Calu3 (cell line): ENCODE measurements around the gene CDYL. TPM values are rescaled to one million over a fixed set of nuclear protein-coding genes. Genes with fewer than 3 reads are reported as not detected.

ENCODE experiments used
- BruUV-seq: library from RNA; stranded (reverse); fragments of 400-500 nt; replicated peaks from 2 replicates; lab custom pipeline; 2021; lab: Mats Ljungman, UMichigan
- CTCF ChIA-PET: fragments of 300-600 bp; sonication (Branson Sonifier 250); formaldehyde crosslinking; loops from one replicate; lab custom pipeline; 2022; ENCODE audit warnings: antibody characterized with exemption; lab: Charles Lee
- DNase-seq: peaks from one replicate; pipeline ENCODE4 v3.0.0; 2022
- H3K27ac Mint-ChIP-seq: one replicate; pipeline ENCODE4 v1.8.0; 2022; ENCODE audit warnings: mixed read lengths; ENCODE audit not compliant: unreplicated experiment
- H3K27me3 Mint-ChIP-seq: one replicate; pipeline ENCODE4 v1.8.0; 2022; ENCODE audit warnings: mixed read lengths; ENCODE audit not compliant: unreplicated experiment
- H3K36me3 Mint-ChIP-seq: one replicate; pipeline ENCODE4 v1.8.0; 2022; ENCODE audit warnings: mild to moderate bottlenecking, moderate library complexity, mixed read lengths; ENCODE audit not compliant: insufficient read depth, unreplicated experiment
- H3K4me1 Mint-ChIP-seq: one replicate; pipeline ENCODE4 v1.8.0; 2022; ENCODE audit warnings: mild to moderate bottlenecking, low read depth, mixed read lengths; ENCODE audit not compliant: unreplicated experiment
- H3K4me3 Mint-ChIP-seq: one replicate; pipeline ENCODE4 v1.8.0; 2022; ENCODE audit warnings: mild to moderate bottlenecking, low read depth, moderate library complexity, mixed read lengths; ENCODE audit not compliant: unreplicated experiment
- H3K9me3 Mint-ChIP-seq: one replicate; pipeline ENCODE4 v1.8.0; 2022; ENCODE audit warnings: low read depth, mixed read lengths; ENCODE audit not compliant: unreplicated experiment
- intact Hi-C: fragments of 100-400 bp; cut with micrococcal nuclease; formaldehyde crosslinking; loops from one replicate; pipeline ENCODE4 v1.10.0; 2022; ENCODE audit not compliant: unreplicated experiment
- total RNA-seq: library from RNA; stranded (reverse); gene quantifications from 2 replicates; pipeline ENCODE4 v1.2.3, GENCODE V29; 2022
- TF ChIP-seq, protein P1 (sequence below): fragments of 200-600 bp; IDR thresholded peaks from one replicate; pipeline ENCODE4 v1.8.0; 2022; ENCODE audit warnings: antibody characterized with exemption; ENCODE audit not compliant: unreplicated experiment

The CDYL gene
- total RNA-seq, 1 experiment from 2014 or later, result 48.9 TPM

DNA sequence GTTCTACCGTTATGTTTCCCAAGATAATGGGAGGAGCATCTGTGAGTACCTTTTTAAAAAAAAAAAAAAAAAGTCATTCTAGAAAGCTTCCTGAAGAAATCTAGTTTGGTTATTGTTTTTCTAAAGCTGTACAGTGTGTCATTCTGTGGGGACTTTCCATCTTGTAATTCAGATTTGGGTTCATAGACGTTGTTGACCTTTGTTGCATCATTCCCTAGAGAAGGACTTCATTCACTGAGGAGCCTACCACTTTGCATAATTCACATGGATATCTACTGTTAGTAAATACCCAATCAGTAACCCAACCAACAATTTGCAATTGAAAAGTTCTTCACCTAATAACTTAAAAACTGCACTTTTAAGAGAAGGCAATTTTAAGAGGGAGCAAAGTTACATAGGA, 167.5 kb downstream of the CDYL start:
- TF ChIP-seq, protein P1, sequence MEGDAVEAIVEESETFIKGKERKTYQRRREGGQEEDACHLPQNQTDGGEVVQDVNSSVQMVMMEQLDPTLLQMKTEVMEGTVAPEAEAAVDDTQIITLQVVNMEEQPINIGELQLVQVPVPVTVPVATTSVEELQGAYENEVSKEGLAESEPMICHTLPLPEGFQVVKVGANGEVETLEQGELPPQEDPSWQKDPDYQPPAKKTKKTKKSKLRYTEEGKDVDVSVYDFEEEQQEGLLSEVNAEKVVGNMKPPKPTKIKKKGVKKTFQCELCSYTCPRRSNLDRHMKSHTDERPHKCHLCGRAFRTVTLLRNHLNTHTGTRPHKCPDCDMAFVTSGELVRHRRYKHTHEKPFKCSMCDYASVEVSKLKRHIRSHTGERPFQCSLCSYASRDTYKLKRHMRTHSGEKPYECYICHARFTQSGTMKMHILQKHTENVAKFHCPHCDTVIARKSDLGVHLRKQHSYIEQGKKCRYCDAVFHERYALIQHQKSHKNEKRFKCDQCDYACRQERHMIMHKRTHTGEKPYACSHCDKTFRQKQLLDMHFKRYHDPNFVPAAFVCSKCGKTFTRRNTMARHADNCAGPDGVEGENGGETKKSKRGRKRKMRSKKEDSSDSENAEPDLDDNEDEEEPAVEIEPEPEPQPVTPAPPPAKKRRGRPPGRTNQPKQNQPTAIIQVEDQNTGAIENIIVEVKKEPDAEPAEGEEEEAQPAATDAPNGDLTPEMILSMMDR, result no peak
- BruUV-seq, result no TSS peak
- no peak for DNase-seq
- H3K36me3 Mint-ChIP-seq, result peaks cover 10% of the 10 kb centered on the region
- no peaks in the 10 kb centered on the region for H3K9me3 Mint-ChIP-seq
- intact Hi-C loops, result no loop called here
- H3K27ac Mint-ChIP-seq, result no peak overlapping the region
- CTCF ChIA-PET, result interaction anchor here (0.7 kb wide), 1 partner anchor 1395 kb away, joined by 3 read pairs; no protein-coding TSS in a partner anchor
- no peak overlapping the region for H3K4me3 Mint-ChIP-seq
- no peaks in the 10 kb centered on the region for H3K27me3 Mint-ChIP-seq
- H3K4me1 Mint-ChIP-seq, result peaks cover 16% of the 10 kb centered on the region

DNA sequence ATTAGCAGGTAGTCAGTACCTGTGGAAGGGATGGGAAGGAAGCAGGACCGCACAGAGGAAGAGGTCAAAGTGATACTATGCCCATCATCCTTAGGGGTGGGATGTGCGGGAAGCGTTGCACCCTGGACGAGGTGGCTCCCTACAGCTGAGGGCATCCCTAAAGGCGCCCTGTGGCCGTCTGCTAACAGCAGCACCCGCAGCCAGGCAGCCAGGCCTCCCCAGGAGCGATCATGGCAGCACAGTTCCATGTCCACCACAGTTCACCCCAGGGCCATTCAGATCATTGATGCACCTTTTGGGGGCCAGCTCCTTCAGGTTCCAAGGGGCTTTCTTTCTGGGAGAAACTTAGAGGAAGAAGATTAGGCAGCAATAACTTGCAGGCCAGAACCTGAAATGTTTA, 168.1 kb downstream of the CDYL start:
- no peak overlapping the region for H3K4me3 Mint-ChIP-seq
- H3K27ac Mint-ChIP-seq, result no peak overlapping the region
- DNase-seq, result no peak
- H3K9me3 Mint-ChIP-seq, result no peaks in the 10 kb centered on the region
- CTCF ChIA-PET, result no interaction called here
- H3K36me3 Mint-ChIP-seq, result peaks cover 10% of the 10 kb centered on the region
- intact Hi-C loops, result no loop called here
- H3K27me3 Mint-ChIP-seq, result no peaks in the 10 kb centered on the region
- H3K4me1 Mint-ChIP-seq, result peaks cover 16% of the 10 kb centered on the region
- BruUV-seq, result no TSS peak
- TF ChIP-seq, protein P1, result no peak

DNA sequence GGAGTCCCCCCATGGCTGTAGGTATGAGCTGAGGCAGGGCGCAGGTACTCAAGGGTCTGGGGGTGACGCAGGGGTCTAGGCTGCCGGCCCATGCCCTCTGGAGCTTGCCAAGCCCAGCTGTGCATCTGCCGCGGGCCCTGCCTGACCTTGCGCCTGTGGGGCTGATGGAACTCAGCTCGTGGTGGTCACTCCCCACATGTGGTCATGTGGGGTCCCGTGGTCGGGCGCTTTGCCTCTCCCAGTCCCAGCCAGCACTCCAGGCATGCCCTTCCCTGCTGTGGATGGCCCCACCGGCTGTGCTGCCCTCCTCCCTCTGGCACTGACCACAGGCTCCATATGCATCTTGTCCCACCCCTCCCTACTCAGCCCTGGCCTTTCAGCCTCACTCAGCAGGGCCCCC, 170.3 kb downstream of the CDYL start:
- H3K36me3 Mint-ChIP-seq, result peaks cover 10% of the 10 kb centered on the region
- H3K27me3 Mint-ChIP-seq, result no peaks in the 10 kb centered on the region
- H3K4me3 Mint-ChIP-seq, result no peak overlapping the region
- BruUV-seq, result no TSS peak
- DNase-seq, result no peak
- H3K4me1 Mint-ChIP-seq, result peaks cover 16% of the 10 kb centered on the region
- TF ChIP-seq, protein P1, result no peak
- no peak overlapping the region for H3K27ac Mint-ChIP-seq
- no peaks in the 10 kb centered on the region for H3K9me3 Mint-ChIP-seq
- CTCF ChIA-PET, result no interaction called here
- intact Hi-C loops, result no loop called here

DNA sequence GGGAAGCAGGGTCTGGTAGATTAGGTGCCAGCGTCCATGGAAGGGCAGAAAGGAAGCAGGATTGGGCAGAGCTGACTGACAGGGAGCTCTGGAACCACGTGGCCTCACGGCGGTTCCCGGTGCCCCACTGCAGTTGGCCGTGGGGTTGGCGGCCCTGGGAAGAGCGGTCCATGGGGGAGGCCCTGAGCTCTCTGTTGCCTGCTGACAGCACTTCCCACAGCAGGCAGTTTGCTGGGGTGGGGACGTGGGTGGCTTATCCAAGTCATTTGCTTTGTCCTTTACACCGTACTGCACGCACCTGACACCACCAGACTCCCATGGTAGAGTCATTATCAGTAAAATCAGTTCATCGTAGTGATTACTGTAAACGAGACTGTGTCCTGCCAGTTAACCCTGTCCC, 171.5 kb downstream of the CDYL start:
- H3K4me1 Mint-ChIP-seq, result peaks cover 4% of the 10 kb centered on the region
- intact Hi-C loops, result no loop called here
- H3K27me3 Mint-ChIP-seq, result no peaks in the 10 kb centered on the region
- no peak overlapping the region for H3K4me3 Mint-ChIP-seq
- TF ChIP-seq, protein P1, result no peak
- no TSS peak for BruUV-seq
- no peak overlapping the region for H3K27ac Mint-ChIP-seq
- H3K9me3 Mint-ChIP-seq, result no peaks in the 10 kb centered on the region
- CTCF ChIA-PET, result no interaction called here
- peaks cover 10% of the 10 kb centered on the region for H3K36me3 Mint-ChIP-seq
- DNase-seq, result no peak
